ENCODE measurements around the gene MYL12B.

- TF ChIP-seq CTCF (IDR thresholded peaks at IDR 0.05; ENCODE audit: borderline replicate concordance, extremely low read depth, low read length, poor library complexity, severe bottlenecking) (no peak), EZH2 (IDR thresholded peaks at IDR 0.05; ENCODE audit: borderline replicate concordance, low read depth, low read length, severe bottlenecking) (no peak)
Observed at GRCh38 chr18:3230401-3231334, 31.3 kb upstream of the MYL12B start.
